K562 (cell line): ENCODE results near the gene ERAS. TPM values are rescaled to one million over a fixed set of nuclear protein-coding genes. Genes with fewer than 3 reads are reported as not detected.
A peak's percentile ranks its signal among the peaks of the same experiment; 100 is the strongest.

Source experiments
- ASH1L ChIP-seq: fragments of 450-650 bp; IDR thresholded peaks from 2 replicates; pipeline ENCODE4 v1.6.1; 2018; ENCODE audit warnings: borderline replicate concordance, mild to moderate bottlenecking, low read depth; ENCODE audit not compliant: partially characterized antibody
- ESRRB ChIP-seq: fragments of 250-450 bp; sonication (Bioruptor Pico); IDR thresholded peaks from 2 replicates; pipeline ENCODE4 v1.5.0; 2020; ENCODE audit warnings: mild to moderate bottlenecking, moderate library complexity, borderline replicate concordance
- IFI16 ChIP-seq: fragments of 250-450 bp; sonication (Bioruptor Pico); IDR thresholded peaks from 2 replicates; pipeline ENCODE4 v2.1.2; 2022; ENCODE audit warnings: mild to moderate bottlenecking, inconsistent platforms
- JUNB ChIP-seq: fragments of 450-650 bp; formaldehyde crosslinking; conservative IDR thresholded peaks from 2 replicates; pipeline ENCODE4 v1.4.0; 2020; ENCODE audit warnings: mild to moderate bottlenecking
- MECOM ChIP-seq: fragments of 250-450 bp; sonication (Bioruptor Pico); IDR thresholded peaks from 2 replicates; pipeline ENCODE4 v1.8.0; 2022; ENCODE audit warnings: inconsistent platforms
- XRCC4 ChIP-seq: IDR thresholded peaks from one replicate; pipeline ENCODE4 v1.6.1; 2011; ENCODE audit not compliant: insufficient read depth, insufficient read length; ENCODE audit errors: extremely low read depth
- ZNF263 ChIP-seq: sonication (generic); formaldehyde crosslinking; IDR thresholded peaks from 2 replicates; pipeline ENCODE4 v1.8.0; 2022; ENCODE audit warnings: mild to moderate bottlenecking, missing genetic modification reagents, borderline replicate concordance
- ZNF583 ChIP-seq: fragments of 250-450 bp; sonication (Bioruptor Pico); IDR thresholded peaks from 2 replicates; pipeline ENCODE4 v1.4.0; 2020
- ZNF764 ChIP-seq: fragments of 250-450 bp; sonication (Bioruptor Pico); IDR thresholded peaks from 2 replicates; pipeline ENCODE4 v1.4.0; 2020; ENCODE audit warnings: low read depth, mild to moderate bottlenecking, moderate library complexity
- polyA plus RNA-seq, 8 experiments: library from polyadenylated mRNA; depleted of rRNA in 4 of 8; stranded (reverse) in 5 of 8; unstranded in 3 of 8; fragments of >200 nt; fragmentation: Nextera tagmentation in 2 of 8; fragmentation: Illumina TruSeq in 1 of 8; extraction: Ambion mirVana in 2 of 8; extraction: Trizol in 1 of 8; gene quantifications; 2 replicates each; pipeline versions ENCODE4 v1.2.1 to v1.2.3, GENCODE V29; 2011 to 2014; ENCODE audit warnings: inconsistent platforms in 1 of 8, missing spikeins in 1 of 8
- total RNA-seq, 7 experiments: library from RNA; depleted of rRNA in 6 of 7; stranded (reverse); fragments of >200 nt in 6 of 7; fragmentation: Illumina TruSeq in 2 of 7; extraction: Trizol in 2 of 7; gene quantifications; 2 replicates each; pipeline versions ENCODE4 v1.2.1 to v1.2.3, GENCODE V29; 2011 to 2021; ENCODE audit warnings: low replicate concordance in 1 of 7
- TF ChIP-seq, protein P1 (sequence below): fragments of 250-450 bp; sonication (Bioruptor Pico); IDR thresholded peaks from 2 replicates; pipeline ENCODE4 v1.5.0; 2021
- TF ChIP-seq, protein P2 (sequence below): sonication (generic); formaldehyde crosslinking; IDR thresholded peaks from 2 replicates; pipeline ENCODE4 v1.8.0; 2023; ENCODE audit warnings: missing genetic modification reagents, mild to moderate bottlenecking, borderline replicate concordance
- TF ChIP-seq, protein P3 (sequence below): sonication (generic); formaldehyde crosslinking; IDR thresholded peaks from 2 replicates; pipeline ENCODE4 v1.4.0; 2020; ENCODE audit warnings: mild to moderate bottlenecking, missing genetic modification reagents
- TF ChIP-seq, protein P4 (sequence below): sonication (generic); formaldehyde crosslinking; IDR thresholded peaks from 2 replicates; pipeline ENCODE4 v1.9.0; 2022; ENCODE audit warnings: mild to moderate bottlenecking, missing genetic modification reagents
- TF ChIP-seq, protein P5 (sequence below), 2 experiments: fragments of 450-650 bp; IDR thresholded peaks; 2 replicates each; pipeline ENCODE4 v1.6.1; 2018; ENCODE audit warnings: mild to moderate bottlenecking in 2 of 2, low read depth in 1 of 2; ENCODE audit not compliant: partially characterized antibody in 2 of 2

The ERAS gene
- total and polyA plus RNA-seq, 9 of the 15 experiments (the other 6 are each of a cell fraction or from before 2014, with no cell fraction given): 0.07 to 0.12 TPM; not detected in 7

DNA sequence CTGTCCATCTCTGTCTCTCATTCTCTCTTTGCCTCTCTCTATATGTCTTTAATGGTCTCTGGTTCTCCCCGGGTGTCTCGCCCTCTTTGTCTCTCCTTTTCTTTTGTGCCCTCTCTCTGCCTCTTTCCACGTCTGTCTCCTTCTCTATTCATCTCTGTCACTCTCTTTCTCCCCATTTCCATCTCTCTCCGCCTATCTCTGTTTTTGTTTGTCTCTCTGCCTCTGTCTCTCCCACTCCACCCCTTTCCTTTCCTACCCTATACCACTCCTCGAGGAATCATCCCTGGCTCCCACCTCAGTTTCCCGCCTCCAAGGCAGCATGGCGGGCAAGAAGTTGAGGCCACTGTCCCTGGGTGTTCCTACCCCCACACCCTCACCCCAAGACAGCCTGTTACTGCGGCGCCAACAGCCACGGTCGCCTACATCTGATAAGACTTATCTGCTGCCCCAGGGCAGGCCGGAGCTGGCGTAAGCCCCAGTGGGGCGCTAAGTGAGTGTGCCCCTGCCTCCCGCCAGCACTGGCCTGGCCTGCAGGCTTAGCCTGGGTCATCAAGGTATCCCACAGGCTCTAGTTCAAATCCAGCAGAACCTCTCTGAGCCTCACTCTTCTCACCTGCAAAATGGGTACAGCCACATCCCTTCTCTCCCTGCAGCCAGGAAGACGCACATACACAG, 40.6 kb upstream of the ERAS start (continued):
- TF ChIP-seq, protein P1, sequence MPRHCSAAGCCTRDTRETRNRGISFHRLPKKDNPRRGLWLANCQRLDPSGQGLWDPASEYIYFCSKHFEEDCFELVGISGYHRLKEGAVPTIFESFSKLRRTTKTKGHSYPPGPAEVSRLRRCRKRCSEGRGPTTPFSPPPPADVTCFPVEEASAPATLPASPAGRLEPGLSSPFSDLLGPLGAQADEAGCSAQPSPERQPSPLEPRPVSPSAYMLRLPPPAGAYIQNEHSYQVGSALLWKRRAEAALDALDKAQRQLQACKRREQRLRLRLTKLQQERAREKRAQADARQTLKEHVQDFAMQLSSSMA (CRISPR knock-in tag): no peak; the same call in 1 of the 2 replicates
- no peak for TF ChIP-seq XRCC4
- TF ChIP-seq, protein P2, sequence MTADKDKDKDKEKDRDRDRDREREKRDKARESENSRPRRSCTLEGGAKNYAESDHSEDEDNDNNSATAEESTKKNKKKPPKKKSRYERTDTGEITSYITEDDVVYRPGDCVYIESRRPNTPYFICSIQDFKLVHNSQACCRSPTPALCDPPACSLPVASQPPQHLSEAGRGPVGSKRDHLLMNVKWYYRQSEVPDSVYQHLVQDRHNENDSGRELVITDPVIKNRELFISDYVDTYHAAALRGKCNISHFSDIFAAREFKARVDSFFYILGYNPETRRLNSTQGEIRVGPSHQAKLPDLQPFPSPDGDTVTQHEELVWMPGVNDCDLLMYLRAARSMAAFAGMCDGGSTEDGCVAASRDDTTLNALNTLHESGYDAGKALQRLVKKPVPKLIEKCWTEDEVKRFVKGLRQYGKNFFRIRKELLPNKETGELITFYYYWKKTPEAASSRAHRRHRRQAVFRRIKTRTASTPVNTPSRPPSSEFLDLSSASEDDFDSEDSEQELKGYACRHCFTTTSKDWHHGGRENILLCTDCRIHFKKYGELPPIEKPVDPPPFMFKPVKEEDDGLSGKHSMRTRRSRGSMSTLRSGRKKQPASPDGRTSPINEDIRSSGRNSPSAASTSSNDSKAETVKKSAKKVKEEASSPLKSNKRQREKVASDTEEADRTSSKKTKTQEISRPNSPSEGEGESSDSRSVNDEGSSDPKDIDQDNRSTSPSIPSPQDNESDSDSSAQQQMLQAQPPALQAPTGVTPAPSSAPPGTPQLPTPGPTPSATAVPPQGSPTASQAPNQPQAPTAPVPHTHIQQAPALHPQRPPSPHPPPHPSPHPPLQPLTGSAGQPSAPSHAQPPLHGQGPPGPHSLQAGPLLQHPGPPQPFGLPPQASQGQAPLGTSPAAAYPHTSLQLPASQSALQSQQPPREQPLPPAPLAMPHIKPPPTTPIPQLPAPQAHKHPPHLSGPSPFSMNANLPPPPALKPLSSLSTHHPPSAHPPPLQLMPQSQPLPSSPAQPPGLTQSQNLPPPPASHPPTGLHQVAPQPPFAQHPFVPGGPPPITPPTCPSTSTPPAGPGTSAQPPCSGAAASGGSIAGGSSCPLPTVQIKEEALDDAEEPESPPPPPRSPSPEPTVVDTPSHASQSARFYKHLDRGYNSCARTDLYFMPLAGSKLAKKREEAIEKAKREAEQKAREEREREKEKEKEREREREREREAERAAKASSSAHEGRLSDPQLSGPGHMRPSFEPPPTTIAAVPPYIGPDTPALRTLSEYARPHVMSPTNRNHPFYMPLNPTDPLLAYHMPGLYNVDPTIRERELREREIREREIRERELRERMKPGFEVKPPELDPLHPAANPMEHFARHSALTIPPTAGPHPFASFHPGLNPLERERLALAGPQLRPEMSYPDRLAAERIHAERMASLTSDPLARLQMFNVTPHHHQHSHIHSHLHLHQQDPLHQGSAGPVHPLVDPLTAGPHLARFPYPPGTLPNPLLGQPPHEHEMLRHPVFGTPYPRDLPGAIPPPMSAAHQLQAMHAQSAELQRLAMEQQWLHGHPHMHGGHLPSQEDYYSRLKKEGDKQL: no peak
- no peak for TF ChIP-seq ASH1L
- TF ChIP-seq, protein P3, sequence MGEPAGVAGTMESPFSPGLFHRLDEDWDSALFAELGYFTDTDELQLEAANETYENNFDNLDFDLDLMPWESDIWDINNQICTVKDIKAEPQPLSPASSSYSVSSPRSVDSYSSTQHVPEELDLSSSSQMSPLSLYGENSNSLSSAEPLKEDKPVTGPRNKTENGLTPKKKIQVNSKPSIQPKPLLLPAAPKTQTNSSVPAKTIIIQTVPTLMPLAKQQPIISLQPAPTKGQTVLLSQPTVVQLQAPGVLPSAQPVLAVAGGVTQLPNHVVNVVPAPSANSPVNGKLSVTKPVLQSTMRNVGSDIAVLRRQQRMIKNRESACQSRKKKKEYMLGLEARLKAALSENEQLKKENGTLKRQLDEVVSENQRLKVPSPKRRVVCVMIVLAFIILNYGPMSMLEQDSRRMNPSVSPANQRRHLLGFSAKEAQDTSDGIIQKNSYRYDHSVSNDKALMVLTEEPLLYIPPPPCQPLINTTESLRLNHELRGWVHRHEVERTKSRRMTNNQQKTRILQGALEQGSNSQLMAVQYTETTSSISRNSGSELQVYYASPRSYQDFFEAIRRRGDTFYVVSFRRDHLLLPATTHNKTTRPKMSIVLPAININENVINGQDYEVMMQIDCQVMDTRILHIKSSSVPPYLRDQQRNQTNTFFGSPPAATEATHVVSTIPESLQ: no peak; the same call in 1 of the 2 replicates
- peak; percentile 82; the same call in 1 of the 2 replicates for TF ChIP-seq ZNF583
- no peak for TF ChIP-seq ESRRB (CRISPR knock-in tag)
- no peak for TF ChIP-seq IFI16 (CRISPR knock-in tag)
- TF ChIP-seq ZNF764: no peak
- TF ChIP-seq, protein P4, sequence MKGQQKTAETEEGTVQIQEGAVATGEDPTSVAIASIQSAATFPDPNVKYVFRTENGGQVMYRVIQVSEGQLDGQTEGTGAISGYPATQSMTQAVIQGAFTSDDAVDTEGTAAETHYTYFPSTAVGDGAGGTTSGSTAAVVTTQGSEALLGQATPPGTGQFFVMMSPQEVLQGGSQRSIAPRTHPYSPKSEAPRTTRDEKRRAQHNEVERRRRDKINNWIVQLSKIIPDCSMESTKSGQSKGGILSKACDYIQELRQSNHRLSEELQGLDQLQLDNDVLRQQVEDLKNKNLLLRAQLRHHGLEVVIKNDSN: no peak
- TF ChIP-seq, protein P5, sequence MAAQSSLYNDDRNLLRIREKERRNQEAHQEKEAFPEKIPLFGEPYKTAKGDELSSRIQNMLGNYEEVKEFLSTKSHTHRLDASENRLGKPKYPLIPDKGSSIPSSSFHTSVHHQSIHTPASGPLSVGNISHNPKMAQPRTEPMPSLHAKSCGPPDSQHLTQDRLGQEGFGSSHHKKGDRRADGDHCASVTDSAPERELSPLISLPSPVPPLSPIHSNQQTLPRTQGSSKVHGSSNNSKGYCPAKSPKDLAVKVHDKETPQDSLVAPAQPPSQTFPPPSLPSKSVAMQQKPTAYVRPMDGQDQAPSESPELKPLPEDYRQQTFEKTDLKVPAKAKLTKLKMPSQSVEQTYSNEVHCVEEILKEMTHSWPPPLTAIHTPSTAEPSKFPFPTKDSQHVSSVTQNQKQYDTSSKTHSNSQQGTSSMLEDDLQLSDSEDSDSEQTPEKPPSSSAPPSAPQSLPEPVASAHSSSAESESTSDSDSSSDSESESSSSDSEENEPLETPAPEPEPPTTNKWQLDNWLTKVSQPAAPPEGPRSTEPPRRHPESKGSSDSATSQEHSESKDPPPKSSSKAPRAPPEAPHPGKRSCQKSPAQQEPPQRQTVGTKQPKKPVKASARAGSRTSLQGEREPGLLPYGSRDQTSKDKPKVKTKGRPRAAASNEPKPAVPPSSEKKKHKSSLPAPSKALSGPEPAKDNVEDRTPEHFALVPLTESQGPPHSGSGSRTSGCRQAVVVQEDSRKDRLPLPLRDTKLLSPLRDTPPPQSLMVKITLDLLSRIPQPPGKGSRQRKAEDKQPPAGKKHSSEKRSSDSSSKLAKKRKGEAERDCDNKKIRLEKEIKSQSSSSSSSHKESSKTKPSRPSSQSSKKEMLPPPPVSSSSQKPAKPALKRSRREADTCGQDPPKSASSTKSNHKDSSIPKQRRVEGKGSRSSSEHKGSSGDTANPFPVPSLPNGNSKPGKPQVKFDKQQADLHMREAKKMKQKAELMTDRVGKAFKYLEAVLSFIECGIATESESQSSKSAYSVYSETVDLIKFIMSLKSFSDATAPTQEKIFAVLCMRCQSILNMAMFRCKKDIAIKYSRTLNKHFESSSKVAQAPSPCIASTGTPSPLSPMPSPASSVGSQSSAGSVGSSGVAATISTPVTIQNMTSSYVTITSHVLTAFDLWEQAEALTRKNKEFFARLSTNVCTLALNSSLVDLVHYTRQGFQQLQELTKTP (IDR thresholded peaks at IDR 0.05; ENCODE audit: low read depth in 1 of 2, partially characterized antibody in 2 of 2): no peak
- no peak for TF ChIP-seq ZNF263
- TF ChIP-seq MECOM: peak; percentile 68; the same call in 1 of the 2 replicates
- no peak for TF ChIP-seq JUNB (CRISPR knock-in tag)
